Measurements from ENCODE around the gene HTR4. TPM values are rescaled to one million over a fixed set of nuclear protein-coding genes. Genes with fewer than 3 reads are reported as not detected.

HTR4 gene
- polyA plus RNA-seq, 1 donor (not counting 4 experiments of a cell fraction or from before 2014, with no cell fraction given) = not detected

DNA sequence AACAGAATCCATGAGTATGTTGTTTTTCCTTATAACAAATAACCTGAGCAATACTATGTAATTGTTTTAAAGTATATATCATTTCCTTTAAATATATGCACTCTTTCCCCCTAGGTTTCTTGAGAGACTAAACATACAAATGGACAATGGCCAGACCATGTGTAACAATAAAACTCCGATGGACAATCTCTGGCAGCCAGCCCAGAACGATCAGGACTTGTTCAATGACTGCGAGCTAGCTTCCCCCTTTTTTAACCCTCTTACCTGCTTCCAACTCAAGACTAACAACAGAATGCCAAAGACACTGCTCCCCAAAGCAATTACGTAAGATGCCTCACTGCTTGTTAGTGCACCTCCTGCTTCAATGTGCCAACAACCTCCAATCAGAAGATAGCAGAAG, 94.9 kb downstream of the HTR4 start:
- H3K4me2 ChIP-seq (ENCODE audit: control insufficient read depth, extremely low read depth, insufficient read depth, low read depth, low read length) = no peak overlapping the region
- FAIRE-seq = no peak
- no peak overlapping the region for H3K4me3 ChIP-seq (ENCODE audit: control insufficient read depth in 2 of 3, extremely low read depth in 1 of 3, insufficient read depth in 2 of 3, low read depth in 1 of 3, low read length in 3 of 3)
- H3K79me2 ChIP-seq (ENCODE audit: control insufficient read depth, insufficient read depth, low read length) = no peaks in the 10 kb centered on the region
- TF ChIP-seq, protein P1, sequence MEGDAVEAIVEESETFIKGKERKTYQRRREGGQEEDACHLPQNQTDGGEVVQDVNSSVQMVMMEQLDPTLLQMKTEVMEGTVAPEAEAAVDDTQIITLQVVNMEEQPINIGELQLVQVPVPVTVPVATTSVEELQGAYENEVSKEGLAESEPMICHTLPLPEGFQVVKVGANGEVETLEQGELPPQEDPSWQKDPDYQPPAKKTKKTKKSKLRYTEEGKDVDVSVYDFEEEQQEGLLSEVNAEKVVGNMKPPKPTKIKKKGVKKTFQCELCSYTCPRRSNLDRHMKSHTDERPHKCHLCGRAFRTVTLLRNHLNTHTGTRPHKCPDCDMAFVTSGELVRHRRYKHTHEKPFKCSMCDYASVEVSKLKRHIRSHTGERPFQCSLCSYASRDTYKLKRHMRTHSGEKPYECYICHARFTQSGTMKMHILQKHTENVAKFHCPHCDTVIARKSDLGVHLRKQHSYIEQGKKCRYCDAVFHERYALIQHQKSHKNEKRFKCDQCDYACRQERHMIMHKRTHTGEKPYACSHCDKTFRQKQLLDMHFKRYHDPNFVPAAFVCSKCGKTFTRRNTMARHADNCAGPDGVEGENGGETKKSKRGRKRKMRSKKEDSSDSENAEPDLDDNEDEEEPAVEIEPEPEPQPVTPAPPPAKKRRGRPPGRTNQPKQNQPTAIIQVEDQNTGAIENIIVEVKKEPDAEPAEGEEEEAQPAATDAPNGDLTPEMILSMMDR (optimal IDR thresholded peaks at IDR 0.05 in 1 of 3, IDR thresholded peaks at IDR 0.05 in 1 of 3, conservative IDR thresholded peaks at IDR 0.05 in 1 of 3; ENCODE audit: extremely low read depth in 1 of 3, insufficient read depth in 2 of 3, low read length in 3 of 3) = no peak
- TF ChIP-seq EZH2 (IDR thresholded peaks at IDR 0.05; ENCODE audit: low read length) = no peak
- no peaks in the 10 kb centered on the region for H3K36me3 ChIP-seq (ENCODE audit: control insufficient read depth in 2 of 2, extremely low read depth in 1 of 2, insufficient read depth in 2 of 2, low read length in 2 of 2)
- H2AFZ ChIP-seq (ENCODE audit: control insufficient read depth, low read length) = no peak overlapping the region
- H3K27me3 ChIP-seq (ENCODE audit: control insufficient read depth, extremely low read depth, insufficient read depth, low read length) = no peaks in the 10 kb centered on the region
- no peak overlapping the region for H3K9ac ChIP-seq (ENCODE audit: control insufficient read depth, extremely low read depth, insufficient read depth, low read length)
- dilution Hi-C loops (cut with MboI; ENCODE audit: extremely low pct_ligation_motif_present, low sequenced_read_pairs) = no loop called here
- no peak overlapping the region for H3K27ac ChIP-seq (ENCODE audit: control insufficient read depth, insufficient read depth, low read length)
- H4K20me1 ChIP-seq (ENCODE audit: control insufficient read depth, extremely low read depth, insufficient read depth, low read length) = no peaks in the 10 kb centered on the region
- H3K4me1 ChIP-seq (ENCODE audit: control insufficient read depth, extremely low read depth, insufficient read depth, low read length) = peaks cover 12% of the 10 kb centered on the region
- no peaks in the 10 kb centered on the region for H3K9me1 ChIP-seq (ENCODE audit: control insufficient read depth, extremely low read depth, insufficient read depth, low read length)
- H3K9me3 ChIP-seq (ENCODE audit: control insufficient read depth, low read depth, low read length) = no peaks in the 10 kb centered on the region
- no peak for DNase-seq (ENCODE audit: low read depth, low spot score)

DNA sequence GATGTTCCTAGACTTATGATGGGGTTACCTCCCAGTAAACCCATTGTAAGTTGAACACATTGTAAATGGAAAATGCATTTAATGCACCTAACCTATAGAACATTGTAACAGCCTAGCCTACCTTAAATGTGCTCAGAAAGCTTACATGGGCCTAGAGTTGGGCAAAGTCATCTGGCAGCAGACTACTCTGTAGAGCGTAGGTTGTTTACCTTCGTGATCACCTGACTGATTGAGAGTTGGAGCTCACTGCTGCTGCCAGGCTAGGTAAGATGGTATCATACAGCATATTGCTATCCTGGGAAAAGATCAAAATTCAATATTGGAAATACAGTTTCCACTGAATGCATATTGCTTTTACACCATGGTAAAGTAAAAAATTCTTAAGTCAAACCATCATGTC, 95.4 kb downstream of the HTR4 start:
- Histone ChIP-seq H3K9me3 (ENCODE audit: control insufficient read depth, low read depth, low read length) (no peaks in the 10 kb centered on the region), H3K9ac (ENCODE audit: control insufficient read depth, extremely low read depth, insufficient read depth, low read length) (no peak overlapping the region), H2AFZ (ENCODE audit: control insufficient read depth, low read length) (no peak overlapping the region), H4K20me1 (ENCODE audit: control insufficient read depth, extremely low read depth, insufficient read depth, low read length) (no peaks in the 10 kb centered on the region), H3K79me2 (ENCODE audit: control insufficient read depth, insufficient read depth, low read length) (no peaks in the 10 kb centered on the region), H3K36me3 (ENCODE audit: control insufficient read depth in 2 of 2, extremely low read depth in 1 of 2, insufficient read depth in 2 of 2, low read length in 2 of 2) (no peaks in the 10 kb centered on the region), H3K4me2 (ENCODE audit: control insufficient read depth, extremely low read depth, insufficient read depth, low read depth, low read length) (no peak overlapping the region), H3K9me1 (ENCODE audit: control insufficient read depth, extremely low read depth, insufficient read depth, low read length) (no peaks in the 10 kb centered on the region), H3K27ac (ENCODE audit: control insufficient read depth, insufficient read depth, low read length) (no peak overlapping the region), H3K4me1 (ENCODE audit: control insufficient read depth, extremely low read depth, insufficient read depth, low read length) (peaks cover 12% of the 10 kb centered on the region), H3K4me3 (ENCODE audit: control insufficient read depth in 2 of 3, extremely low read depth in 1 of 3, insufficient read depth in 2 of 3, low read depth in 1 of 3, low read length in 3 of 3) (no peak overlapping the region), H3K27me3 (ENCODE audit: control insufficient read depth, extremely low read depth, insufficient read depth, low read length) (no peaks in the 10 kb centered on the region)
- DNase-seq (ENCODE audit: low read depth, low spot score) = no peak
- TF ChIP-seq EZH2 (IDR thresholded peaks at IDR 0.05; ENCODE audit: low read length) = no peak
- TF ChIP-seq, protein P1 (optimal IDR thresholded peaks at IDR 0.05 in 1 of 3, IDR thresholded peaks at IDR 0.05 in 1 of 3, conservative IDR thresholded peaks at IDR 0.05 in 1 of 3; ENCODE audit: extremely low read depth in 1 of 3, insufficient read depth in 2 of 3, low read length in 3 of 3) = no peak
- dilution Hi-C loops (cut with MboI; ENCODE audit: extremely low pct_ligation_motif_present, low sequenced_read_pairs) = no loop called here
- no peak for FAIRE-seq

Data from keratinocyte (primary cell).